ENCODE data around the gene CYP26C1.

CYP26C1 gene

DNA sequence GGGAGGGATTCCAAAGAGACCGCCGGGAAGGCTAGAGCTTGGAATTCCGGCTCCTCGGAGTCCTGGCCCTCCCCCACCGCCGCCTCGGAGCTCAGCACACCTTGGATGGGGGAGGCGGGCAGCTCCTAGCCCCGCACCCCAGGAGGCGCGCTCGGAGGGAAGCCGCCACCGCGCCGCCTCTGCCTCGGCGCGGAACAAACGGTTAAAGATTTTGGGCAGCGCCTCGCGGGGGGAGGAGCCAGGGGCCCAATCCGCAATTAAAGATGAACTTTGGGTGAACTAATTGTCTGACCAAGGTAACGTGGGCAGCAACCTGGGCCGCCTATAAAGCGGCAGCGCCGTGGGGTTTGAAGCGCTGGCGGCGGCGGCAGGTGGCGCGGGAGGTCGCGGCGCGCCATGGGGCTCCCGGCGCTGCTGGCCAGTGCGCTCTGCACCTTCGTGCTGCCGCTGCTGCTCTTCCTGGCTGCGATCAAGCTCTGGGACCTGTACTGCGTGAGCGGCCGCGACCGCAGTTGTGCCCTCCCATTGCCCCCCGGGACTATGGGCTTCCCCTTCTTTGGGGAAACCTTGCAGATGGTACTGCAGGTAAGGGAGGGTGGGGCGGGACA is 13.0 kb downstream of the CYP26C1 start, which contains the start of gene CYP26A1:
TSS of gene CYP26A1 (plus strand) at position 355 of the 608 bp plus-strand sequence. CDS start at position 397, 42 bp downstream.
- H3K4me1 ChIP-seq (ENCODE audit: control insufficient read depth, low read depth, low read length), result peaks cover 11% of the 10 kb centered on the region
- H3K4me3 ChIP-seq (ENCODE audit: low read length), result peak within 1 kb of the TSS; percentile 63
- no peak within 1 kb of the TSS for H3K27ac ChIP-seq (ENCODE audit: low read length)
- H3K9me3 ChIP-seq (ENCODE audit: control insufficient read depth, low read depth, low read length), result no peaks in the 10 kb centered on the region
- H3K36me3 ChIP-seq (ENCODE audit: control insufficient read depth, low read depth, low read length), result no peaks in the 10 kb centered on the region
- H3K9ac ChIP-seq (ENCODE audit: low read length), result peak within 1 kb of the TSS; percentile 2
- H3K27me3 ChIP-seq (ENCODE audit: control insufficient read depth, insufficient read depth, low read length), result peaks cover 96% of the 10 kb centered on the region

DNA sequence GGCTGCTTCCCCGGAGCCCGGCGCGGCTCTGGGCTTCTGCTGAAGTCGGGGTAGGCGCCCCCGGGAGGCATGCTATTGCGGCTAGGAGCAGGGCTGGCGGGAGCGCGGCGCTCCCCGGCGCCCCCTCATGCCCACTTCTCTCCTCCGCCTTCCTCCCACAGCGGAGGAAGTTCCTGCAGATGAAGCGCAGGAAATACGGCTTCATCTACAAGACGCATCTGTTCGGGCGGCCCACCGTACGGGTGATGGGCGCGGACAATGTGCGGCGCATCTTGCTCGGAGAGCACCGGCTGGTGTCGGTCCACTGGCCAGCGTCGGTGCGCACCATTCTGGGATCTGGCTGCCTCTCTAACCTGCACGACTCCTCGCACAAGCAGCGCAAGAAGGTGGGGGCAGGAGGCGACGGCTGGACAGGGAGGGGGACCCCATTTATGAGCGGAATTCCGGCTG is 13.6 kb downstream of the CYP26C1 start:
- H3K9ac ChIP-seq (ENCODE audit: low read length), result peak overlapping the region; percentile 2
- peaks cover 91% of the 10 kb centered on the region for H3K27me3 ChIP-seq (ENCODE audit: control insufficient read depth, insufficient read depth, low read length)

DNA sequence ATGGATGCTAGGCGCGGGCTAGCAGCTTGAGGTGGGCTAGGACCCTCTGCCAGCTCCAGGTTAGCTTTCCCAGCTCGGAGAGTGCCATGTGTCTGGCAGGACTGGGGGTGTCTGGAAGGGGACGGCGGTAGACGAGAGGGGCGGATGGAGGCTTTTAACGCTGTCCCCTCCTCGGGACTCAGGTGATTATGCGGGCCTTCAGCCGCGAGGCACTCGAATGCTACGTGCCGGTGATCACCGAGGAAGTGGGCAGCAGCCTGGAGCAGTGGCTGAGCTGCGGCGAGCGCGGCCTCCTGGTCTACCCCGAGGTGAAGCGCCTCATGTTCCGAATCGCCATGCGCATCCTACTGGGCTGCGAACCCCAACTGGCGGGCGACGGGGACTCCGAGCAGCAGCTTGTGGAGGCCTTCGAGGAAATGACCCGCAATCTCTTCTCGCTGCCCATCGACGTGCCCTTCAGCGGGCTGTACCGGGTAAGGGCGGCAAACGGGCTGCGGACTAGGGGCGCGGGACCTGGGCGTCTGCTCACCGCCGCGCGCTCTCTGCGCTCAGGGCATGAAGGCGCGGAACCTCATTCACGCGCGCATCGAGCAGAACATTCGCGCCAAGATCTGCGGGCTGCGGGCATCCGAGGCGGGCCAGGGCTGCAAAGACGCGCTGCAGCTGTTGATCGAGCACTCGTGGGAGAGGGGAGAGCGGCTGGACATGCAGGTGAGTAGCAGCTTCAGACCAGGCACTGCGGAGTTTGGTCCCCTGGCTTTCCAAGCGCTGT is 14.2 kb downstream of the CYP26C1 start:
- Histone ChIP-seq H3K4me3 (ENCODE audit: low read length) (peak overlapping the region; percentile 63), H3K9ac (ENCODE audit: low read length) (peak overlapping the region; percentile 2), H3K9me3 (ENCODE audit: control insufficient read depth, low read depth, low read length) (no peaks in the 10 kb centered on the region), H3K27ac (ENCODE audit: low read length) (no peak overlapping the region), H3K36me3 (ENCODE audit: control insufficient read depth, low read depth, low read length) (no peaks in the 10 kb centered on the region), H3K4me1 (ENCODE audit: control insufficient read depth, low read depth, low read length) (peaks cover 11% of the 10 kb centered on the region), H3K27me3 (ENCODE audit: control insufficient read depth, insufficient read depth, low read length) (peaks cover 85% of the 10 kb centered on the region)

More for the DNA sequence above, 13.6 kb downstream of the CYP26C1 start:
- Histone ChIP-seq H3K27ac (ENCODE audit: low read length) (no peak overlapping the region), H3K9me3 (ENCODE audit: control insufficient read depth, low read depth, low read length) (no peaks in the 10 kb centered on the region), H3K4me3 (ENCODE audit: low read length) (peak overlapping the region; percentile 63), H3K4me1 (ENCODE audit: control insufficient read depth, low read depth, low read length) (peaks cover 11% of the 10 kb centered on the region), H3K36me3 (ENCODE audit: control insufficient read depth, low read depth, low read length) (no peaks in the 10 kb centered on the region)

DNA sequence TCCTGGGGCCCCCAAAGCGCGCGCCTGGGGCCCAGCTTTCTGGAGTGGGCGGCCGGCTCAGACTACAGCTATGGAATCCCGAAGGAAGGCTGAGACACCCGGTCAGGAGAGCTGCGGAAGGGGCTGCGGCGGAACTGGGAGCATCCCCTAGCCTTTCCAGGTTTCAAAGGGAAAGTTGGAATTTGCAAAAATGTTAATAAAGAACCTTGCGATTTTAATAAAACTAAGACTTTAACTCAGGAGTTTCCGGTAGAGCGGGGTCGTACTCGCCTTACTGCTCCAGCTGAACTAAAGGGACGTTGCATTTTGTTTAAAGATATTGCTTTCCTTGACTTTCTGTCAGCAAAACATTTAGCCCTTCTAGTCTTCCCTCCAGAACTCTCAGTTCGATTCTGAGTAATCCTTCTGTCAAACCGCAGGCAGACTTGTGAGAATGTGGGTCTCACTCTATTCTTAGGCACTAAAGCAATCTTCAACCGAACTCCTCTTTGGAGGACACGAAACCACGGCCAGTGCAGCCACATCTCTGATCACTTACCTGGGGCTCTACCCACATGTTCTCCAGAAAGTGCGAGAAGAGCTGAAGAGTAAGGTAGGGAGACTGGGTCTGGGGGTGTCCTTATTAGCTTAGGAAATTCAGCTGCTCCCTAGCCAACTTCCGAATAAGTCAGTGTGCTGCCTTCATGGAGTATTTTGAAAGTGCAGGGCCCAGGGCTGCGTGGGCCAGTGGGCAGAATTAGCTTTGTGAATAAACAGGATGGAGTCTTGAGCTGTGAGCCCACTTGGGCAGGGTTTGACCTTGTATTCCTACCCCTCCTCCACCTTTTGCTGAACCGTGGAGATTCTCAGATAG is 15.0 kb downstream of the CYP26C1 start:
- Histone ChIP-seq H3K36me3 (ENCODE audit: control insufficient read depth, low read depth, low read length) (no peaks in the 10 kb centered on the region), H3K9me3 (ENCODE audit: control insufficient read depth, low read depth, low read length) (no peaks in the 10 kb centered on the region), H3K4me3 (ENCODE audit: low read length) (peak overlapping the region; percentile 63), H3K27me3 (ENCODE audit: control insufficient read depth, insufficient read depth, low read length) (peaks cover 81% of the 10 kb centered on the region), H3K27ac (ENCODE audit: low read length) (no peak overlapping the region), H3K9ac (ENCODE audit: low read length) (peak overlapping the region; percentile 2), H3K4me1 (ENCODE audit: control insufficient read depth, low read depth, low read length) (peaks cover 11% of the 10 kb centered on the region)

DNA sequence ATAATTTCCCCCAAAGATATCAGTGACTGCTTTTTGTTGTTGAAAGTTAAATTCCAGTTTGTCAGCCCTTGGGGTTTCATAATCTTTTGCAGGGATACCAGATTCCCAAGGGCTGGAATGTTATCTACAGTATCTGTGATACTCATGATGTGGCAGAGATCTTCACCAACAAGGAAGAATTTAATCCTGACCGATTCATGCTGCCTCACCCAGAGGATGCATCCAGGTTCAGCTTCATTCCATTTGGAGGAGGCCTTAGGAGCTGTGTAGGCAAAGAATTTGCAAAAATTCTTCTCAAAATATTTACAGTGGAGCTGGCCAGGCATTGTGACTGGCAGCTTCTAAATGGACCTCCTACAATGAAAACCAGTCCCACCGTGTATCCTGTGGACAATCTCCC is 16.3 kb downstream of the CYP26C1 start:
- no peak overlapping the region for H3K9ac ChIP-seq (ENCODE audit: low read length)
- H3K4me1 ChIP-seq (ENCODE audit: control insufficient read depth, low read depth, low read length), result peaks cover 11% of the 10 kb centered on the region
- no peaks in the 10 kb centered on the region for H3K9me3 ChIP-seq (ENCODE audit: control insufficient read depth, low read depth, low read length)
- peak overlapping the region; percentile 63 for H3K4me3 ChIP-seq (ENCODE audit: low read length)
- H3K27ac ChIP-seq (ENCODE audit: low read length), result no peak overlapping the region
- H3K36me3 ChIP-seq (ENCODE audit: control insufficient read depth, low read depth, low read length), result no peaks in the 10 kb centered on the region
- H3K27me3 ChIP-seq (ENCODE audit: control insufficient read depth, insufficient read depth, low read length), result peaks cover 73% of the 10 kb centered on the region

DNA sequence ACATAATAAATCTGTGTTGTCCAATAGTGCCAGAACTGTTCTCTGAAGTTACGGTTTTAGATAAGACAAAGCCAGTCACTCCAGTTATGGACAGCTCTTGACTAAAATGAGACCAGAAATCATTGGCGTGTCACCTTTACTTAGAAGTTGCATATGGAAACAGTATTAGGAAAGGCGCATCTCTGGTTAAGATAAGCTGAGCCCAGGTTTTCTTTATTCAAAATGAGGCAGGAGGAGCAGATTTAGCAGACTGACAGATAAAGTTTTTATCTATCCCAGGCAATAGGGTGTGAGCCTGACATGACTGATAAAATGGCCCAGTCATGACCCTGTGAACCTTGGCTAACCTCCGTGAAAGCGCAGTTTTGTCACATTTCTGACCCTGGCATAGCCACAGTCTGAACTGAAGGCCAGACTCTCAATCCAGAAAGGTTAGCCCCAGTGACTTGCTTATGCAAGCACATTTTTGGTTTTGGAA is 17.3 kb downstream of the CYP26C1 start:
- peaks cover 3% of the 10 kb centered on the region for H3K4me1 ChIP-seq (ENCODE audit: control insufficient read depth, low read depth, low read length)
- no peaks in the 10 kb centered on the region for H3K36me3 ChIP-seq (ENCODE audit: control insufficient read depth, low read depth, low read length)
- H3K9me3 ChIP-seq (ENCODE audit: control insufficient read depth, low read depth, low read length), result no peaks in the 10 kb centered on the region
- H3K9ac ChIP-seq (ENCODE audit: low read length), result no peak overlapping the region
- H3K4me3 ChIP-seq (ENCODE audit: low read length), result no peak overlapping the region
- peaks cover 63% of the 10 kb centered on the region for H3K27me3 ChIP-seq (ENCODE audit: control insufficient read depth, insufficient read depth, low read length)
- no peak overlapping the region for H3K27ac ChIP-seq (ENCODE audit: low read length)

DNA sequence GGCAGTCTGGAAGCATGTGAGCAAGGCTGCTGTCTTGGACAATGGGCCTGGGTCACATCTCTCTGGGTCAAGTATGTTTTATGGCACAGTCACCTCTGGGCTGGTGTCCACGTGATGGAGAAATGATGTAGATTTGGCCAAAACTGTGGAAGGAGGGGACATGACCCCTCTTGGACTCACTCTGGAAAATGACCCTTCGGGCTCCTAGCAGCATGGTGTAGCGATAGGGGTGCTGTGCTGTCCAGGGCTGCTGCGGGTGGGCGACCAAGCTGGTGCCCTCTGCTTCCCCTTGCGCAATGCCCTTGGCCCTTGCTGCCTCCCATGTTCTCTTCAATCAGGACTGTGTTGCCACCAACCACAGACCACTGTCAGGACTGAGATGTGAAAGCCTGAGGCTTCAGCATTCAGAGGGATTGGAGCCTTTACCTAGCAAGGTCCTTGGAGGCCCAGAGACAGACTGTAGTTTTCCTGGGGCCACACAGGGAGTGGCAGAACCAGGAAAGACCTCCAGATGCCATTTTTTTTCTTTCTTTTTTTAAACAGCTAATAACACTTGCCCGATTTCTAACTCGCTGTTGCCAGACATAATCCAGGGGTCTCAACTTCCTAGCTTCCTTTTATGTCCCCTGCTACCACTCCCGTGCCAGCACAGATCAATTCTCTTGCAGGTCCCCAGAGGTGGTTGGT is 19.2 kb downstream of the CYP26C1 start:
- H3K27me3 ChIP-seq (ENCODE audit: control insufficient read depth, insufficient read depth, low read length), result peaks cover 44% of the 10 kb centered on the region
- no peak overlapping the region for H3K9ac ChIP-seq (ENCODE audit: low read length)
- no peak overlapping the region for H3K4me3 ChIP-seq (ENCODE audit: low read length)
- no peaks in the 10 kb centered on the region for H3K36me3 ChIP-seq (ENCODE audit: control insufficient read depth, low read depth, low read length)
- H3K4me1 ChIP-seq (ENCODE audit: control insufficient read depth, low read depth, low read length), result peaks cover 3% of the 10 kb centered on the region
- no peak overlapping the region for H3K27ac ChIP-seq (ENCODE audit: low read length)
- no peaks in the 10 kb centered on the region for H3K9me3 ChIP-seq (ENCODE audit: control insufficient read depth, low read depth, low read length)

DNA sequence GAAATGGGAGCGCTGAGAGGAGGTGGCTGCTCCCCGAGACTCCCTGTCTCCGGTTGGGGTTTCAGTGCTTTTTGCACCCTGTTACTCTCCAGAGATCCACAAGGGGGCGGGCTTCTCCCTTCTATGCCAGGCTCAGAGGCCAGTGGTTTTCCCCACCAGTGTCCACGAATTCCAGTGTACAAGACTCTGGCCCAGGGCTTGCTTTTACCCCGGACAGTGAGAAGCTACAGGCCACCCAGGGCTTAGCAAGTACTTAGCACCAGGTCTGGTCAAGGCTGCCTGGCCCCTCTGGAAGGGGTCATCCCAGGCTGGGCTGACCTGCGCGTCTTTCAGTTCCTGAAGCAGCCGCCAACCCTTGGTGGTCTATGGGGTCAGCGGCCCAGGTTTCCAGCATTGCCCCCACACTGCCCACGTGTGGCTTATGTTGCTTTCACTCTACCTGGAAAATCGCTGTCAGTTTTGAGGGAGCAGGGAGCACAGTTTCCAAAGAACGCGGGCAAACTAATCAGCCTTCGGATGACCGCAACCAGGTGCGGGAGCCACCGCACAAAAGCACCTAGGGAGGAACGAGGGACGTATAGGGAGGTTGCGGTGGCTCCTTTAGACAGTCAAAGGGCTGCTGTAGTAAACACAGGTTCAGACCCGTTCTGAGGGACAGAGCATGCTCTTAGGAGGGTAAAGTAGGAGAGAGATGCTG is 19.9 kb downstream of the CYP26C1 start:
- H3K9me3 ChIP-seq (ENCODE audit: control insufficient read depth, low read depth, low read length), result no peaks in the 10 kb centered on the region
- H3K4me3 ChIP-seq (ENCODE audit: low read length), result no peak overlapping the region
- peaks cover 37% of the 10 kb centered on the region for H3K27me3 ChIP-seq (ENCODE audit: control insufficient read depth, insufficient read depth, low read length)
- H3K9ac ChIP-seq (ENCODE audit: low read length), result no peak overlapping the region
- H3K36me3 ChIP-seq (ENCODE audit: control insufficient read depth, low read depth, low read length), result no peaks in the 10 kb centered on the region
- no peak overlapping the region for H3K27ac ChIP-seq (ENCODE audit: low read length)
- H3K4me1 ChIP-seq (ENCODE audit: control insufficient read depth, low read depth, low read length), result peaks cover 3% of the 10 kb centered on the region

DNA sequence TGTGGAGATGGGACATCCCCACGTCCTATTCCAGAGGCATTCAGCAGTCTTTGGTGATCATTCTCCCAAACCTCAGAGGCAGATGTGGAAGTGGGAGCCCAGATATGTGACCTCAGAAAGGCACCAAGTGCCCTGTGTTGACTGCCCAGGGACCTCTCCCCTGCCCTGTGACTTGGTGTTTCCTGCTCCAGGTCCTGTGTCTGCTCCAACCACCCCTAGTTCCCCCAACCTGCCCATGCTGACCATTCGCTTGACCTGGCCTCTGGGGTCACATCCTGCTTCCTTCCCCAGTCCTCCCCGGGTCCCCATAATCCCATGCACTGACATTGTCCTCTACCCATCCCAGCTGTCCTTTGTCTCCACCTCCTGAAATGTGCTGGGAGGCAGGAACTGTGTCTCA is 20.7 kb downstream of the CYP26C1 start:
- H3K27me3 ChIP-seq (ENCODE audit: control insufficient read depth, insufficient read depth, low read length), result peaks cover 29% of the 10 kb centered on the region
- peaks cover 3% of the 10 kb centered on the region for H3K4me1 ChIP-seq (ENCODE audit: control insufficient read depth, low read depth, low read length)
- H3K27ac ChIP-seq (ENCODE audit: low read length), result no peak overlapping the region
- H3K9ac ChIP-seq (ENCODE audit: low read length), result no peak overlapping the region
- H3K36me3 ChIP-seq (ENCODE audit: control insufficient read depth, low read depth, low read length), result no peaks in the 10 kb centered on the region
- no peaks in the 10 kb centered on the region for H3K9me3 ChIP-seq (ENCODE audit: control insufficient read depth, low read depth, low read length)
- no peak overlapping the region for H3K4me3 ChIP-seq (ENCODE audit: low read length)

DNA sequence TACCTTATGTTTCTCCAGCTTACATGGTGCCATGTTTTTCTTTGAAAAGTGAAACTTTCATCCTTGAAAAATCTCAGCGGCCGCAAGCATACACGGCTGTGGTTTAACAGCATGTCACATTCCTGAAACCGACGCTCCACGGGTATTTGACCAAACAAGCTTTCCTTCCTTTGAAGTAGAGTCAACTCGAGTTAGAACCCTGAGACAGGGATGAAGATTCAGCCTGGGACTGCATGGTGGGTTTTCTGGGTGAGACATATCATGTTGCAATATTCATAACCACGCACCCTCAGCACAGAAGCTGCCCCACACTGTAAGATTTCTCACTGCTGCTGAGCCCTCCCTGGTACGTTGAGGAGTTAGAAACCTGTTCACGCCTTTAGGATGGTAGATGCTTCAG is 21.2 kb downstream of the CYP26C1 start:
- peaks cover 23% of the 10 kb centered on the region for H3K27me3 ChIP-seq (ENCODE audit: control insufficient read depth, insufficient read depth, low read length)
- no peaks in the 10 kb centered on the region for H3K9me3 ChIP-seq (ENCODE audit: control insufficient read depth, low read depth, low read length)
- H3K36me3 ChIP-seq (ENCODE audit: control insufficient read depth, low read depth, low read length), result no peaks in the 10 kb centered on the region
- no peak overlapping the region for H3K9ac ChIP-seq (ENCODE audit: low read length)
- no peaks in the 10 kb centered on the region for H3K4me1 ChIP-seq (ENCODE audit: control insufficient read depth, low read depth, low read length)
- H3K4me3 ChIP-seq (ENCODE audit: low read length), result no peak overlapping the region
- no peak overlapping the region for H3K27ac ChIP-seq (ENCODE audit: low read length)
